ENCODE measurements around the gene DACH1.

Gene DACH1

DNA sequence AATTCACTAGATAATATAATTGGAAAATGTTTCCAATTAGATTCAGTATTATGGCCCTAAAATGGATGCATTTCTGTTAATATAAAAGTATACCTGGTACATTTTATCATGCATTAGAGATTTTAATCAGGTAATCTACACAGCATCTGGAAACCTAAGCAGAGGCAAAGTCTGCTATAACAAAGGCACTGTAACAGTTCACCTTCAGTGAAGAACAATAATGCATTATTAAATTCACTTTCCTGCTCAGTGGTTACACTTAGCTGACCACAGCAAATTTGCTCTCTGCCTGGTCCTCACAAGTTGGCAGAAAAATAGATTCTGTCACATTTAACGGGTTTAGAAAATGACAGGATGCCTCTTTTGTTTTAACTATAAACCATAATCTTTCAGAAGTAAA, 326.9 kb downstream of the DACH1 start:
- DNase-seq, result no peak

DNA sequence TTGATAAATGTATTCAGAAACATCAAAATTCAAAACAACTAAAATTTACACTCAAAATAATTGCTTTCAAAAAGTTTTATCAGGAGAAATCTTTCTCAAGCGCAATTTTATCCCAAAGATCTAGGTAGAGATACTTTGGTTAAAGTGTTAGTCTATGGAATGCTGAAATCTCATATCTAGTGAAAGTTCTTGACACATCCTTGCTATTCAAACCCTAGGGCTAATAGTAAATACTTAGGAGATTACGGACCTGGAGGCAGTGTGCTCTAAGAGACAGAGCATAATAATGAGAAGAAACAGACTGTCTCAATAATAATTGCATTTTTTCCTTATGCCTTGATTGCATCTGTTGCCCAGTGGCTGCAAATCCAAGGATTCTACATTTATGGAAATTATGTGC, 330.8 kb downstream of the DACH1 start:
- DNase-seq, result no peak

DNA sequence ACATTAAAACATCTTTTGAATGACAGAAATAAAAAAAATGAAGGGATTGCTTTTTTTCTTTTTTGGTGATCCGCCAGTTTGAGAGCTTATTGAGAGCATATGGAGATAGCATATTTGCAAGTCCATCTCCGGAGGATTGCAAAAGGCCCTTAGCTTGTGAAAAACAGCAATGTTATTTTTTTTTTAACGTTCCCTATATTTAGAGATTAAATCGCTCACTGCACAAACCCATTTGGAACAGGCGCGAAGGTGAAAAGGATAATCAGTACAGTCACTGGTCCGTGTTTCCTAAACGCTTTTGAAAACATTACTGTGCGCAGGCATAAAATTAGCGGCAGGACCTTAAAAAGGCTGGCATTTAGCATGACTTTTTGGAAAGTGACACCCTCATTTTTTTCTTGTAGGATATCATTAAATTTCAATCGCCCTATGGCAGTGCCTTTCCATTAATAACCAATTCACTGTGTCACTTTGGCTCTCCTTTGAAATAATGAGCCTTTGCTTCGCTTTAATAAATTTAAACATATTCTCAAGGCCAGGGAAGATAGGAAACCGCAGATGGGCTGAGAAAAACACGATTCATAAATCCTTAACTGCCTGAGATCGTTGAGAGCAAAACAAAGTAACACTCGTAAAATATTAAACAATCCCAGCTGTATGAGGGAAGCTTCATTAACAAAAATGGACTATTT, 342.2 kb downstream of the DACH1 start:
- peak; percentile 64 to 65 for DNase-seq

DNA sequence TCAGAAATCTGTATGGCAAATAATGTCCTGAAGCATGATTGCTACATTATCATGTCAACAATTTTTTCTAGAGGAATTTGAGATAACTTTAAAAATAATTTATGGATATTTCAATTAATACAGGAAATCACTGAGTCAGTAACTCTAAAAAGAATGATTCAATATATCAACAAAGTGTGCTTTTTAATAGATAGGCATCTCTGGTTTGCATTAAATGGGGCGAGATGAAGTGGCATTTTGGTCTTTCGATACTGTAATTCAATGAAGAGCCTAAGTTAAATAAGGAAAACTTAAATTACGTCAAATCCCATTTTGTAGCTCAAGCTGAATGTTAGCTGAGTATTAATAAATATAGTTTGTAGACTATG, 342.8 kb downstream of the DACH1 start:
- DNase-seq, result no peak

DNA sequence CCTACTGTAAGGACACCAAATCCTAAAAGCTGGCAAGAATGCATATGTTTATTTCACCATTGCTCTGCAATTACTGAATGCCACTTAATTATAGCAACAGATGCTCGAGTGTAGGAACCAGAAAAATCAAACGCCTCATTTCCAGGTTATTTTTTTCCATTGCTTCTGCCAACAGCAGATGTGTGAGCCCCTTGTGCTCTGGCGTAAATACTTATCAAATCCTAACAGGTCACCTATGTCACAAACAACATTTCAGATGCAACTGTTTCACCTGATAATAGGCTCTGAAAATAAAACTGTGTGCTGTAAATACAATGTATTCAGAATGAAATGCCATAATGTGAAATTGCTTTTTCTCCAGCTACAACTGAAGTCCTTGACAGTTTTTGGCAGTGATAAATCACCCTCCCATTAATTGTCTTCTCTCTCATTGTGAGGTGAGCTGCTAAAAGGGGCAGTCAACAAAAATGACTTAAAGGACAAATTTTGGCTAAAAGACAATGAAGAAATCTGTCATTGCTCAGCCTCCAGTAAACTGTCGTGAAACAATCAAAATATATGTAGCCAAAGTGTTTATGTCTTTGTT, 344.0 kb downstream of the DACH1 start:
- DNase-seq, result peak; percentile 6 to 60

DNA sequence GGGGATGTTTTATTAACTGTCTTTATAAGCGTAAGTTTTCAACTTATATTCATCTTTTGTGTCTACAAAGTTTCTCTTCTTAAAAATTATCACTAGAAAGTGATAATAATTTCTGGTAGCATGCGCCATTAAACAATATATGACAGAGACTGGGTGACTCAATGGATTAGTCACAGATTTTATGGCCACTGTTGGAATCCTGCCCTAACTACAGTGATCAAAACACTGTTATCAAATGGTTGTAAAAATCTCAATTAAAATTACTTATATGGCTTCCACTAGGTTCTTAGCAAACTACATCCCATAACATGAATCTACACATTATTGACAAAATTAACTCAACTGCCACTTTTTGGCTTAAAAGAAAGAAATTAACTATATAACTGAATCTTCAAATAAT, 350.0 kb downstream of the DACH1 start:
- DNase-seq, result peak in 1 of 2 experiments; percentile 10

DNA sequence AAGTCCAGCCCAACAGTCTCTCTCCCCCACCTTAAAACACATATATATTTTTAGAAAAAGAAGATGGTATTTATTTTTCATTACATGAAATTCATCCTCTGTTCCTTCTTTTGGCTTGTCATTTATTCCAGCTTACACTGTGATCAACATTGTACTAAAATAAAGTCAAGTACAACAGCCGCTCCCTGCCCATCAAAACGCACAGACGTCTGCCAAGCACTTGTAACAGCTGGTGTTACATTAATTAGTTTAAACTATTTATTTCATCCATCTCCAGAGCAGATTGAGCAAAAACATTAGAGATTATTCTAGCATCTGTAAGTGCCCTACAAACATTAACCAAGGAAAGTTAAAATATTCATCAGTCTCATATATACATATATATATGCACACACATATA, 350.5 kb downstream of the DACH1 start:
- DNase-seq, result peak in 1 of 2 experiments; percentile 21

DNA sequence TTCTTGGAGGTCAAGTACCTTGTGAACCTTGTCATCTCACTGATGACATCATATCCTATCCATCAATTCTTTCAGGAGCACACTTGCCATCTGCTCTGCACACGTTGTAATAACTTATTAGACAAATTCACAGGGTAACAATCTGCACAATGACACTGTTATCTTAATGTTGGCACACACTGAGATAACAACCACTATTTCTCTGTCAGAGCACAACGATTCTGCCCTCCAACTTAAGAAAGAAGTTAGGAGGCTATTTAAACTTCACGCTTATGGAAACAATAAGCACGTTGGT, 351.3 kb downstream of the DACH1 start:
- peak in 1 of 2 experiments; percentile 0 for DNase-seq

DNA sequence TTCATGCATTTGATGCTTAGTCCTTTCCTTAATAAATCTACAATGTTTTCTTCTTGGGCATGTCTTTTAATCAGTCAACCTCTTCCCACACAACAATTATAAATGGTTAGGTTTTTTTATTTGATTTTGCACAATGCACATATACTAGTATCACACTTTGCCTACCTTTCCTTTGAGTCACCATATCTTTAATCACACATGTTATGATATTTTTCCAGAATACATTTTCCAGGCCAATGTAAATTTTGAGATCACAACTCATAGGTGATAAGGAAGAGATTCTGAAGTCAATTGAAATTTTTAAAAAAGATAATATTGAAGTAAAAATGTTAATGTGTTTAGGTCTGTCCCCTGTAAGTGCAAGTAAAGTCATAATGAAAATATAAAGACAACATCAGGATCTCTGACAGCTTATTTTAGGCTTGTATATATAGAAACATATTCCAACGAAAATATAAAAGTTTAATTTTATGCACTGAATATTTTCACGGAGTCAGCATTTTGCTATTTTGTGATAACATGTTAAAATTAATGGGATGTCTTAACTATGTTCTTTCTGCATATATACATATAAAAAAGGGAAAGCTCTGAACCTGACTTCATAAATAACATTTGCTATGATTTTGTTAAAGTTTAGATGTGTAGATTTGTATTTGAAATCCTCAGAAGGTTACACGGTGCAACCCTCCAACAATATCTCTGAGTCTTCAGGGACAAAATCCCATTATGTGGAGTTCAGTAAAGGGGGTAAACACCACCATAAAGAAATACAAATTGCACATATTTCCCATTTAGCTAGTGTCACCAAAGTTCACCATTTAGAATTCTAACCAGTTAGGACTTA, 351.9 kb downstream of the DACH1 start:
- no peak for DNase-seq

DNA sequence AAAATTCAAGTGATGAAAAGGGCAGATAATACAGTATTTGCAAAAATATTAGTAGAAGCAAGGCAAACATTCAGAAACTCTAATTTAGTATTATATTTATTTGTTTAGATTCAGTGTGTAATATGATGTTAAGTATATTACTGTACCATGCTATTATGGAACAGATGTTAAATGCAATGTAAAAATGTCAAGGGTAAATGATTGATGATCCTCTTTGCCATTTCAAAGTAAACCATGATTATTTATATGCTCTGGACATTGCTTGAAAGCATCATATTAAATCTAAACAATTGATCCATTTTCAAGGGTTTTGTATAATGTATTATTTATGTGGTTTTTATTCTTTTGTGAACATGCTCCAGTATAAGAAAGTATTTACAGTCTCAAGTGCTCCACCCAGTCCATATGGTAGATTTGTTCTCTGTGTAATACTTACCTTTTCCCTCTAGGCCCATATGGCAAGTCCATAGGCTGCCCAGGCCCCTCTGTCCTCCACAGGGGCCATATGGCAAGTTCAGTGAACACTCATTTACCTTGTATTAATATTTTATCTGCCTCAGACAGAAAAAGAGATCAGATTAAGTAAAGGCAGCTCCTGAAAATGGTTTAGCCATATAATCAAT, 353.5 kb downstream of the DACH1 start:
- peak in 1 of 2 experiments; percentile 42 for DNase-seq

DNA sequence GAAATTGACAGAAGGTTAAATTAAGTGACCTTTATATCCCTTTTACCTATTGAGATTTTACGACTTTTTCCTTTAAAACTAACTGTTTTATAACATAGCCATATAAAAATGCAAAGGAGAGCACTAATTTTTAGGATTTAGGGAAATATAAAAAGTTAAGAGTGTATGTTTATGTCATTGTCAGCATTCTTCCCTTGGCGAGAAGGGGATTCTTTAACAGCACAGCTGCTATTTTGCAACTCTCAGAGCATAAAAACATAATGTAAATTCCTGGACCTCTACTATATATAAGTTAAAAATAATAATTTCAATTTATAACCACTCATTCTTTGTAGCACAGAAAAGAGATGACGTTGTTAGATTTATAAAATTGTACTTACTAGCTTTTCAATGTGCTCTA, 363.2 kb downstream of the DACH1 start:
- no peak for DNase-seq

DNA sequence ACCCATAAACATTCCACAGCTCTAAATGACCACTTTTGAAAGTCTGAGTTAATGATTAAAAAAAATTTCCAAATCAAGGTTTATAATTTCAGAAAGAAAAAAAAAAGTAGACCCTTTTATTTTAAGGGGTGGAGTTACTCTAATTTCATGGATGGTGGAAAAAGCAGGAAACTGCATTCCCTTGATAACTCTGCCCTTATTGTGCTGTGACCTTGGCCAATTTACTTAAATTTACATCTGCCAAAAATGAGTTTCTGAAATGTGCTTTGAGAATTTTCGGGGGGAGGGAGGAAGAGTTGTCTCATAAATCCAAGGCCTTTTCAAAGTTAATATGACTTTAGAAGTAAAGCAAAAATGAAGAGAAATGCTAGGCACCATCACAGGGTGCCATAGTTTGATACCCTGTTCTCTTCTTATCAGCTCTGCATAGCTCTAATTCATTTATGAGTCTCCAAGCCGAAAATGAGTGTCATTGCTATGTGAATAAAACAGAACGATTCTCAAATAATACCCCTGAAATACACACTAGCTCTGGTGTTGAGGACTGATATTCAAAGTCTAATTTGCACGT, 367.0 kb downstream of the DACH1 start:
- DNase-seq, result no peak

DNA sequence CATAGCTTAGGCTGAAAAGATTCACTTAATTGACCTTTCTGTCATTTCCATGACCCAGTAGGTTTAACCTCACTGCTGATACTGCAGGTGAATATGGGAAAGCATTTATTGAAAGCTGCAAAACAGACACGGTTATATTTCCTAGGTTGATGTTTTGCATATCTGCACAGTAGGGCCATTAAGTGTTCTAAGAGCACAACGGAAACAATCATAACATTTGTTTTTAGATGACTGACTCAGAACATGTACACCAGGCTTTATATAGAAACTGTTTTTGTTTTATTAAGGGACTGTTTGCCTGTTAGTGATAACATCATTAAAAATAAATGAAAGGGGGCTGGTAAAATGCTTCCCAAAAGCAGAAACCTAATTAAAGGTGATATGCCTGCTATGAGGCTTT, 367.8 kb downstream of the DACH1 start:
- no peak for DNase-seq

DNA sequence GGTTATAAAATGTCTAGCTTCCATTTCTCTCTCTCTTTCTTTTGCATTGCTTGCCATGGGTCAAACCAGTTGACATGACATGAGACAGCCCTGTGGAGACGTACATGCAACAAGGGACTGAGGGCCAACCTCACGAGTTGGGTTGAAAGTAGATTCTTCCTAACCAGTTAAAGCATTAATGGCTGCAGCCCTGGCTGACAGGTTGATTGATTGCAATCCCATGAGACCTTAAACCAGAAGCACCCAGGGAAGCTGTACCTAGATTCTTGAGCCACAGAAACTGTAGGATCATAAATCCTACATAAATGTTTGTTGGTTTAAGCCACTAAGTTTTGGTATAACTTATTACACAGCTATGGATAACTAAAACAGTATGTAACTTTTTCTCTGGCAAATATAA, 373.8 kb downstream of the DACH1 start:
- DNase-seq, result no peak

DNA sequence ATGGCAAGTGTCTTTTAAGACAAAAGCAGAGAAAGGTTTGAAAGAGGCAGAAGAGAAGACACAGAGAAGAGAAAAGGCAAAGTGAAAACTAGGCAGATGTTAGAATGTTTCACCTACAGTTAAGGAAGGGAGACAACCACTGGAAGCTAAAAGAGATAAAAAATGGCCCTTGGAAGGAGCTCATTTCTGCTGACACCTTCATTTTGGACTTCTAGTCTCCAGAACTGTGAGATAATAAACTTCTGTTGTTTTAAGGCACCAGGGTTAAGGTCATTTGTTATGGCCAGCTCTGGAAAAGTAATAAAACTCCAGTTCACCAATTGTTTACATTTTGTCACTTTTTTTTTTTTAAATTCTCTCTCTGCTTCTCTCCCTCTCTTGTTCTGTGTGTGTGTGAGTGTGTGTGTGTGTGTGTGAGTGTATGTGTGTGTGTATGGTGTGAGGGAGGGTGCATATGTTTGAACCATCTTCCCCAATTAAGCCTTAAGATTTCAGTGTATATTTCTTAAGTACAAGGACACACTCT, 374.6 kb downstream of the DACH1 start:
- DNase-seq, result no peak

DNA sequence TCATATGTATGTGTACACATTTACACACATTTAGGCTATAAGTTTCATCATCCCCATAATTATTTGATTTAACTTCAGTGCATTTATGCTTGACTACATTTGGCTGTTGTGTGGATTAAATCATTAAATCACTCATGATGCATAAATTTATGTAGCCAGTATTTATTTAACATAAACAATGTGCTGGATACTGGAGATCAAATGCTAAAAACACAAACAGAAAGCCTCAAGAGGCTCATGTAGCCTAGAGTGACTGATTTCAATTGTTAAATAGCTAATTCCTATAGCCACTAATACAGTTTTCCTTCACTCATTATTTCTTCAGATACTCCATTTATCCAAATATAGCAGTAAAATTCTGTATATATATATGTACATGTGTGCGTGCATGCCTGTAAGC, 376.0 kb downstream of the DACH1 start:
- no peak for DNase-seq

DNA sequence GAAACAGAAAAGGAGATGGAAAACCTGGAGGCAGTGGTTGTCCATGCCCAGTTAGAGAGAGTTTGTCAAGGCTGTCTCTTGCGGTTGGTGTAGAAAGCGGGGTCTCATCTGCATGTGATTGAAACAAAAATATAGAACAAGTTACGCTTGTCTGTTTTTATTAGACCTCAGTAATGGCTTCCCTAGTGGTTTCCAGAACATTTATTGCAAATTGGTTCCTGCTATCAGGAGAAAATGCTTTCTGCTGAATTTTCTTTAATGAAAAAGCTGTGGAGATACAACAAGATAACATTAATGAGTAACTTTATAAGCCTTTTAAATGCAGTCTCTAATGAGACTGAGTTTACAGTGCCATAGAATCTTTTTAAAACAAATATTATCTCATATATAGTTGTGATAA, 378.0 kb downstream of the DACH1 start:
- no peak for DNase-seq

DNA sequence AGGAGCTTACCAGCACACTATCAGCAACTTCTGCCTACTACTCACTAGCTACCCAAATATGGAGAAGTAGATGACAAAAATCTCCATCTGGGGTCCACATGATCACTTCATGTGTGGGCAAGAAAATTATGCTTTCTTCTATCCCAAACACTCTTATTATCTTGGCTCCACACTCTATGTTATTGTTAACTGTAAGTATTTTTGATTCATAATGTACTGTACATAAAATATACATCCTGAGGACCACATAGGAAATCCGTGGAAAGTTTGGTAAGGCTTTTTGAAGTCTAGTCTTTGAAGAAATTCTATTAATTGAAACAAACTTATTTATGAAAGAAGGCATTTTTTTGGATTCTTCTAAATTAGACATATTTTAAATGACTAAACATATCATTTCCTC, 378.8 kb downstream of the DACH1 start:
- DNase-seq, result no peak

DNA sequence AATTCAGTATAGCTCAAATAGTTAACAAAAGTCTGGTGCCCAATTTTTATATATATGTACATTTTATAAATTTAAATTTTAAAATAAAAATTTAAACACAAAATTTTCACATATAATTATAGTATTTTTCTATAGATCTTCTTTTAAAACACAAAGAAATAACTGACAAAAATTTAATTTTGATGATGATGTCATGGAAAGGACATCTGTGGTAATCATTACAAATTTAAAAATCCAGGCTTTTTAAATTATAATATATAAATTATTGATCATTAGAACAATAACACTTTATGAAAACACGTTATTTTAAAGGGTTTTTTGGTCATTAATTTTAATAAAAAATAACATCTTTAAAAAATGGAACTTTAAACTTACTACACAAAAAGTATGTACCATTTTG, 381.1 kb downstream of the DACH1 start:
- DNase-seq, result no peak

DNA sequence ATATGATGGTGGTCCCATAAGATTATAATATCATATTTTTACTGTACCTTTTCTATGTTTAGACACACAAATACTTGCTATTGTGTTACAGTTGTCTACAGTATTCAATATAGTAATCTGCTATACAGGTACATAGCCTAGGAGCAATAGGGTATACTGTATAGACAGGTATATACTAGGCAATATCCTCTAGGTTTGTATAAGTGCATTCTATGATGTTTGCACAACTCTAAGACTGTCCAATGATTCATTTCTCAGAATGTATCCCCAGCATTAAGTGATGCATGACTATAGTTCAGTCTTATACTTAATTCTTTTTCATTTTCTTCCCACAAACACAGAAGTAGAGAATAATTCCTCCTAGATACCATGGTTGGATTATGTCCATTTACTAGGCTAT, 383.3 kb downstream of the DACH1 start:
- no peak for DNase-seq

DNA sequence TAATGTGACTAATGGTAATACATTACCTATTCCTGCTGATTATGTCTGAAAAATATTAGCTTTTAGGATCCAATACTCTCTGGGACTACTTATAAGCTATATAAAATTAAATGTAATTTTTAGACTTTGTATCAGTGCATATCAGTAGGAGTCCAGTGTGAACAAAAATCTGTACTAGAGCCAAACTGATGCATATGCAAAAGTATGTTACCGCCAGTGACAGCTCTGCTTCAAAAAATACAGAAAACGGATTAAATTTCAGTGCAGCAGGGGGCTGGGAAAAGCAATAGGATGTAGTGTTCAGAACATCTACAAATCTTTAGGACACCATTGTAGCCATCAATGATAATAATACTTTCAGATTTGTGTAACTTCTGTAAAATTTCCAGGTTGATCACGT, 385.5 kb downstream of the DACH1 start:
- no peak for DNase-seq

DNA sequence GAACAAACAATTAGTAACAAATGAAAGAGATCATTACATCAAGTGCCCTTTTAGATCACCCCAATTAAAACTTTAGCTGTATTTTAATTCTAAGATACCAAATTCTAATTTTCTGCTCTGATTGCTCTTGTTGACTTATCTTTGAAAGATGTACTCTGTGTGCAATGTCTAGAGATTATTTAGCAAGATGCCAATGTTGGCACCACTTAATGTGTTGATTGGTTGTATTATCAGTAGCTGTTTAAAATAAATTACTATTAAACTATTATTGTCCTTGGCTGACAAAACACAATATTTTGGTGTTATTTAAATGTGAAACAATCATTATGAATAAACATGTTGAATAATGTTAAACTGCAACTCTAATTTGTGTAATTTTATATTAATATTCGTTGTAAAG, 386.0 kb downstream of the DACH1 start:
- no peak for DNase-seq

DNA sequence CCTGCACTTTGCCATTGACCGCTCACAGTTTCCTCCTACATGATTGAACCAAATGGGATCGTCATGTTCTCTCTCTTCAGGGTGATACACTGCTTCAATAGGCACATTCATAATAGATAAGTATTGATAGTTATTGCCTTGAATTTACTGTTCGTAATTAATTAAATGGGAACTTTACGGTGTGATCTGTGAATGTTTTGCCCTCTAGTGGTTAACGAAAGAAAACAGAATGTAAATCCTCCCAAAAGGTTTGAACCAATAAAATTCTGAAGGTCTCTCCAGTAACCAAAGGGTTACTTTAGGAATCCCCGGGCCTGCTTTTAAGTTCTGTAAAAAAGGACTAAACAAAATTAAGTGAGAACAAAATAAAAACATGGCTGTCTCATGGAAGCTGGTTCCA, 389.3 kb downstream of the DACH1 start:
- no peak for DNase-seq
